ENCODE results near the gene HSPA4L. TPM values are rescaled to one million over a fixed set of nuclear protein-coding genes. Genes with fewer than 3 reads are reported as not detected.
A peak's percentile ranks its signal among the peaks of the same experiment; 100 is the strongest.

Gene HSPA4L
- total RNA-seq, 1 experiment from 2014 or later: 6.9 TPM

GRCh38 chr4:127781300-127782024 lies 660 bp upstream of the HSPA4L start (continued):
- TF ChIP-seq TCF7 (CRISPR knock-in tag; IDR thresholded peaks at IDR 0.05; ENCODE audit: low read depth) (no peak), ZNF219 (CRISPR knock-in tag; IDR thresholded peaks at IDR 0.05; ENCODE audit: borderline replicate concordance) (peak; percentile 69; the same call in 1 of the 2 replicates), MAX (CRISPR knock-in tag; IDR thresholded peaks at IDR 0.05) (peak; percentile 92), CREM (CRISPR knock-in tag; IDR thresholded peaks at IDR 0.05) (0 out of 2 replicates have a peak, but pooled peaks have one; percentile 75), NFYB (CRISPR knock-in tag; conservative IDR thresholded peaks at IDR 0.05; ENCODE audit: low read depth) (no peak), HMGXB4 (CRISPR knock-in tag; IDR thresholded peaks at IDR 0.05) (peak; percentile 67; the same call in 1 of the 2 replicates), NFE2L1 (CRISPR knock-in tag; IDR thresholded peaks at IDR 0.05) (peak; percentile 88), ETV6 (CRISPR knock-in tag; IDR thresholded peaks at IDR 0.05) (peak; percentile 92; the same call in 1 of the 2 replicates), ZNF232 (CRISPR knock-in tag; IDR thresholded peaks at IDR 0.05) (peak; percentile 51; the same call in 1 of the 2 replicates), ATF6 (CRISPR knock-in tag; IDR thresholded peaks at IDR 0.05) (peak; percentile 48; the same call in 1 of the 2 replicates), FOXP1 (CRISPR knock-in tag; IDR thresholded peaks at IDR 0.05; ENCODE audit: borderline replicate concordance) (peak; percentile 75; the same call in 1 of the 2 replicates)
- TF ChIP-seq, protein P1, sequence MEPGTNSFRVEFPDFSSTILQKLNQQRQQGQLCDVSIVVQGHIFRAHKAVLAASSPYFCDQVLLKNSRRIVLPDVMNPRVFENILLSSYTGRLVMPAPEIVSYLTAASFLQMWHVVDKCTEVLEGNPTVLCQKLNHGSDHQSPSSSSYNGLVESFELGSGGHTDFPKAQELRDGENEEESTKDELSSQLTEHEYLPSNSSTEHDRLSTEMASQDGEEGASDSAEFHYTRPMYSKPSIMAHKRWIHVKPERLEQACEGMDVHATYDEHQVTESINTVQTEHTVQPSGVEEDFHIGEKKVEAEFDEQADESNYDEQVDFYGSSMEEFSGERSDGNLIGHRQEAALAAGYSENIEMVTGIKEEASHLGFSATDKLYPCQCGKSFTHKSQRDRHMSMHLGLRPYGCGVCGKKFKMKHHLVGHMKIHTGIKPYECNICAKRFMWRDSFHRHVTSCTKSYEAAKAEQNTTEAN (CRISPR knock-in tag; IDR thresholded peaks at IDR 0.05): no peak; the same call in 1 of the 2 replicates
- TF ChIP-seq, protein P2, sequence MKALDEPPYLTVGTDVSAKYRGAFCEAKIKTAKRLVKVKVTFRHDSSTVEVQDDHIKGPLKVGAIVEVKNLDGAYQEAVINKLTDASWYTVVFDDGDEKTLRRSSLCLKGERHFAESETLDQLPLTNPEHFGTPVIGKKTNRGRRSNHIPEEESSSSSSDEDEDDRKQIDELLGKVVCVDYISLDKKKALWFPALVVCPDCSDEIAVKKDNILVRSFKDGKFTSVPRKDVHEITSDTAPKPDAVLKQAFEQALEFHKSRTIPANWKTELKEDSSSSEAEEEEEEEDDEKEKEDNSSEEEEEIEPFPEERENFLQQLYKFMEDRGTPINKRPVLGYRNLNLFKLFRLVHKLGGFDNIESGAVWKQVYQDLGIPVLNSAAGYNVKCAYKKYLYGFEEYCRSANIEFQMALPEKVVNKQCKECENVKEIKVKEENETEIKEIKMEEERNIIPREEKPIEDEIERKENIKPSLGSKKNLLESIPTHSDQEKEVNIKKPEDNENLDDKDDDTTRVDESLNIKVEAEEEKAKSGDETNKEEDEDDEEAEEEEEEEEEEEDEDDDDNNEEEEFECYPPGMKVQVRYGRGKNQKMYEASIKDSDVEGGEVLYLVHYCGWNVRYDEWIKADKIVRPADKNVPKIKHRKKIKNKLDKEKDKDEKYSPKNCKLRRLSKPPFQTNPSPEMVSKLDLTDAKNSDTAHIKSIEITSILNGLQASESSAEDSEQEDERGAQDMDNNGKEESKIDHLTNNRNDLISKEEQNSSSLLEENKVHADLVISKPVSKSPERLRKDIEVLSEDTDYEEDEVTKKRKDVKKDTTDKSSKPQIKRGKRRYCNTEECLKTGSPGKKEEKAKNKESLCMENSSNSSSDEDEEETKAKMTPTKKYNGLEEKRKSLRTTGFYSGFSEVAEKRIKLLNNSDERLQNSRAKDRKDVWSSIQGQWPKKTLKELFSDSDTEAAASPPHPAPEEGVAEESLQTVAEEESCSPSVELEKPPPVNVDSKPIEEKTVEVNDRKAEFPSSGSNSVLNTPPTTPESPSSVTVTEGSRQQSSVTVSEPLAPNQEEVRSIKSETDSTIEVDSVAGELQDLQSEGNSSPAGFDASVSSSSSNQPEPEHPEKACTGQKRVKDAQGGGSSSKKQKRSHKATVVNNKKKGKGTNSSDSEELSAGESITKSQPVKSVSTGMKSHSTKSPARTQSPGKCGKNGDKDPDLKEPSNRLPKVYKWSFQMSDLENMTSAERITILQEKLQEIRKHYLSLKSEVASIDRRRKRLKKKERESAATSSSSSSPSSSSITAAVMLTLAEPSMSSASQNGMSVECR (CRISPR knock-in tag; IDR thresholded peaks at IDR 0.05; ENCODE audit: borderline replicate concordance): peak; percentile 68; the same call in 1 of the 2 replicates
- TF ChIP-seq, protein P3, sequence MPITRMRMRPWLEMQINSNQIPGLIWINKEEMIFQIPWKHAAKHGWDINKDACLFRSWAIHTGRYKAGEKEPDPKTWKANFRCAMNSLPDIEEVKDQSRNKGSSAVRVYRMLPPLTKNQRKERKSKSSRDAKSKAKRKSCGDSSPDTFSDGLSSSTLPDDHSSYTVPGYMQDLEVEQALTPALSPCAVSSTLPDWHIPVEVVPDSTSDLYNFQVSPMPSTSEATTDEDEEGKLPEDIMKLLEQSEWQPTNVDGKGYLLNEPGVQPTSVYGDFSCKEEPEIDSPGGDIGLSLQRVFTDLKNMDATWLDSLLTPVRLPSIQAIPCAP (CRISPR knock-in tag; IDR thresholded peaks at IDR 0.05): peak; percentile 90

DNA sequence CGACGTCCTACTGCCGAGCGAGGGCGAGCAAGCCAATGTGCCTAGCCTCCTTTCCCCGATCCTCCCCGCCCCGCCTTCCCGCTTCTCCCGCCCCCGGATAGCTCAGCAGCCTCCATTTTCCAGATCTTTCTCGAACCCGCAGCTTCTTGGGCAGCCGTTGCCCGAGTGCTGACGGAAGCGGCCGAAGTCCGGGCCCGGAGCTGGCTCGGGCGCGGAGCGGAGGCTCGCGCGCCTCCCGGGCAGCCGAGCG lies 172 bp upstream of the HSPA4L start:
- DNase-seq (ENCODE audit: low spot score) (peak; percentile 90), ATAC-seq (peak; percentile 94)
- Mint-ChIP-seq H3K4me1 (peaks cover 33% of the 10 kb centered on the region), H3K27me3 (ENCODE audit: low read depth) (peaks cover 56% of the 10 kb centered on the region), H3K36me3 (no peaks in the 10 kb centered on the region), H3K27ac (no peak overlapping the region), H3K9me3 (no peaks in the 10 kb centered on the region), H3K4me3 (peak overlapping the region; percentile 94)
- ChIA-PET POLR2A (interaction anchor here (0.5 to 3.1 kb wide), 5 partner anchors 99 to 631 kb away, joined by 3 to 16 read pairs (median 5); partner anchors contain the start of genes ABHD18, LARP1B, MFSD8 and PLK4), CTCF (interaction anchor here (0.5 to 1.9 kb wide), 10 partner anchors 49 to 580 kb away, joined by 3 to 10 read pairs (median 3); partner anchors contain the start of genes ABHD18, MFSD8 and PLK4)
- peak; percentile 10; the same call in 1 of the 2 replicates for TF ChIP-seq MAX (CRISPR knock-in tag; IDR thresholded peaks at IDR 0.05)
- TF ChIP-seq NFYB (CRISPR knock-in tag; conservative IDR thresholded peaks at IDR 0.05; ENCODE audit: low read depth): no peak
- no peak for TF ChIP-seq E2F5 (CRISPR knock-in tag; IDR thresholded peaks at IDR 0.05)
- TF ChIP-seq, protein P2 (CRISPR knock-in tag; IDR thresholded peaks at IDR 0.05; ENCODE audit: borderline replicate concordance): 0 out of 2 replicates have a peak, but pooled peaks have one; percentile 19
- no peak for TF ChIP-seq ZNF671 (CRISPR knock-in tag; IDR thresholded peaks at IDR 0.05)
- TF ChIP-seq NR3C1 (CRISPR knock-in tag; conservative IDR thresholded peaks at IDR 0.05; ENCODE audit: low read depth): no peak
